ENCODE results near the gene HEG1. TPM values are rescaled to one million over a fixed set of nuclear protein-coding genes. Genes with fewer than 3 reads are reported as not detected.

Gene HEG1
- total RNA-seq, 1 experiment from 2014 or later: 1.2 TPM

DNA sequence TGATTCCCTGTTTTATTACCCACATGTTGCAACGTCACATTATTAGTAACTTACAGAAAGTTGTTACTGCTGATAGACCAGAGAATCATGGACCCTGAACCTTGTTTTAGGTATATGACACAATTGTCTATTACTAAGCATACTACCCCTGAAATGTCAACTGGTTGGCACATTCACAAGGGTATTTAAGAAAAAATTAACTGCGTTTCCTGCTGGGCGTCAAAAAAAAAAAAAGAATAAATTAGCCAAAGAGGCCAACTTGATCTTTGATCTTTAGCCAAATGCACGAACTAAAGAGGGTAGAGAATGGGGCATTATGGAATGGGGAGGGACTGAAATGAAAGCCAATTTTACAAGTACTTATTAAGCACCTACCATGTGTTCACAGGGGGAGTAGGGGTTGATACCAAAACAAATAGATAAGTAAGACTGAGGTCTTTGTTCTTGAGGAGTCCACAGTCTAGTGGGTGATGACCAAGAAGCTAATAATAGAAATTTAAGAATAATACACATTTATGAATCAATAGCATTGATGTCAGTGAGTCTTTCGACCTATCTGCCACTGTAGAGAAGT lies 103.4 kb downstream of the HEG1 start:
- Histone ChIP-seq H3K9me3 (ENCODE audit: low read length) (no peaks in the 10 kb centered on the region), H3K4me1 (ENCODE audit: insufficient read depth, low read length) (peaks cover 8% of the 10 kb centered on the region; the same call in 1 of the 2 replicates), H3K4me3 (ENCODE audit: low read length) (no peak overlapping the region), H3K9ac (ENCODE audit: low read length) (no peak overlapping the region), H3K27ac (ENCODE audit: low read length) (peak overlapping the region; percentile 62), H3K36me3 (ENCODE audit: low read depth, low read length) (no peaks in the 10 kb centered on the region), H3K9me2 (replicated peaks; ENCODE audit: low read length) (no peaks in the 10 kb centered on the region), H3K79me2 (ENCODE audit: low read length) (no peaks in the 10 kb centered on the region), H4K20me1 (ENCODE audit: low read length) (no peaks in the 10 kb centered on the region), H3K27me3 (ENCODE audit: low read length) (no peaks in the 10 kb centered on the region), H3F3A (ENCODE audit: low read length, unreplicated experiment) (no peaks in the 10 kb centered on the region), H2AFZ (ENCODE audit: low read length) (peak overlapping the region; percentile 0; the same call in 1 of the 2 replicates), H3K4me2 (ENCODE audit: low read length) (peak overlapping the region; percentile 14; the same call in 1 of the 2 replicates)
- ChIA-PET CTCF (no interaction called here), POLR2A (ENCODE audit: unreplicated experiment) (no interaction called here)
- BruUV-seq (replicated peaks): no TSS peak
- no peak for DNase-seq
- TF ChIP-seq, protein P1, sequence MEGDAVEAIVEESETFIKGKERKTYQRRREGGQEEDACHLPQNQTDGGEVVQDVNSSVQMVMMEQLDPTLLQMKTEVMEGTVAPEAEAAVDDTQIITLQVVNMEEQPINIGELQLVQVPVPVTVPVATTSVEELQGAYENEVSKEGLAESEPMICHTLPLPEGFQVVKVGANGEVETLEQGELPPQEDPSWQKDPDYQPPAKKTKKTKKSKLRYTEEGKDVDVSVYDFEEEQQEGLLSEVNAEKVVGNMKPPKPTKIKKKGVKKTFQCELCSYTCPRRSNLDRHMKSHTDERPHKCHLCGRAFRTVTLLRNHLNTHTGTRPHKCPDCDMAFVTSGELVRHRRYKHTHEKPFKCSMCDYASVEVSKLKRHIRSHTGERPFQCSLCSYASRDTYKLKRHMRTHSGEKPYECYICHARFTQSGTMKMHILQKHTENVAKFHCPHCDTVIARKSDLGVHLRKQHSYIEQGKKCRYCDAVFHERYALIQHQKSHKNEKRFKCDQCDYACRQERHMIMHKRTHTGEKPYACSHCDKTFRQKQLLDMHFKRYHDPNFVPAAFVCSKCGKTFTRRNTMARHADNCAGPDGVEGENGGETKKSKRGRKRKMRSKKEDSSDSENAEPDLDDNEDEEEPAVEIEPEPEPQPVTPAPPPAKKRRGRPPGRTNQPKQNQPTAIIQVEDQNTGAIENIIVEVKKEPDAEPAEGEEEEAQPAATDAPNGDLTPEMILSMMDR (conservative IDR thresholded peaks at IDR 0.05; ENCODE audit: low read depth, low read length): no peak
- TF ChIP-seq EZH2phosphoT487 (IDR thresholded peaks at IDR 0.05; ENCODE audit: borderline replicate concordance, low read length) (no peak), EZH2 (IDR thresholded peaks at IDR 0.05; ENCODE audit: low read length, unreplicated experiment) (no peak)
- no peak for ATAC-seq
- intact Hi-C loops (cut with micrococcal nuclease): no loop called here

DNA sequence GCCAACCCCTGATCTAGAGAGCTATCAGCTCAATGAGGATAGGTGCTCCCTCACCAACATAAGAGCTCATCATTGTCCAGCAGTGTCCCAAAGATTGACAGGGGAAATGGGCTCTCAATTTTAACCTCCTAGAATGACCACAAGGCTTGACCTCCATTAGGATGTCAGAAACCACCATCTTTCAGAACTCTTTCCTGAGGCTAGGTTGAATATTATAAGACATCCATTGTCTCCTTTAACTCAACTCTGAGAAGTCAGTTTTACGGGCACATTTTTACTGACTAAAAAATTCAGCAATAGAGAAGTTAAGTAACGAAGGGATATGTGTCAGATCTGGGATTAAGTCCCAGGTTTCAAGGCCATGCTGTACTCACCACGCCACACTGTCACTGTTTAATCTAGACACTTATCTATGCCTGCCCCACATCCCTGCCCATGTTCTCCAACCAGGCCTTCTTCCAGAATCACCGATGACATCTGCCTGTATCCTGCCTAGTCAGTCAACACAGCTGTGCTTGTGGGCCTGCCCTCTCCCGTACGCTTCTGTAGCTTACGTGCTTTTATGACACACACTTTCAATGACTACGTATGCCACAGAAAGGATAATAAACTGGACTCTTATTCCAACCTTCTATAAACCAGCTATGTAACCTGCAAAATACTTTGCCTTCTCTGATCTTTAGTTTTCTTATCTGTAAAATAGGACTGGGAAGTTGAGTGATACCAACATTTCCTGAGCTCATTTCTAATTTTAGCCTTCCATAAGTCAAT lies 104.1 kb downstream of the HEG1 start:
- H3K27ac ChIP-seq (ENCODE audit: low read length): peak overlapping the region; percentile 78
- intact Hi-C loops (cut with micrococcal nuclease): no loop called here
- H3K36me3 ChIP-seq (ENCODE audit: low read depth, low read length): no peaks in the 10 kb centered on the region
- peak overlapping the region; percentile 0; the same call in 1 of the 2 replicates for H2AFZ ChIP-seq (ENCODE audit: low read length)
- H3K9me2 ChIP-seq (replicated peaks; ENCODE audit: low read length): no peaks in the 10 kb centered on the region
- peak overlapping the region; percentile 14; the same call in 1 of the 2 replicates for H3K4me2 ChIP-seq (ENCODE audit: low read length)
- TF ChIP-seq EZH2 (IDR thresholded peaks at IDR 0.05; ENCODE audit: low read length, unreplicated experiment) (no peak), EZH2phosphoT487 (IDR thresholded peaks at IDR 0.05; ENCODE audit: borderline replicate concordance, low read length) (no peak)
- TF ChIP-seq, protein P1 (conservative IDR thresholded peaks at IDR 0.05; ENCODE audit: low read depth, low read length): no peak
- H3K79me2 ChIP-seq (ENCODE audit: low read length): no peaks in the 10 kb centered on the region
- POLR2A ChIA-PET (ENCODE audit: unreplicated experiment): no interaction called here
- CTCF ChIA-PET: interaction anchor here (0.7 to 0.8 kb wide), 2 partner anchors 16 to 192 kb away, joined by 5 to 6 read pairs; no protein-coding TSS in a partner anchor
- BruUV-seq (replicated peaks): no TSS peak
- H3K9ac ChIP-seq (ENCODE audit: low read length): no peak overlapping the region
- peaks cover 8% of the 10 kb centered on the region; the same call in 1 of the 2 replicates for H3K4me1 ChIP-seq (ENCODE audit: insufficient read depth, low read length)
- no peaks in the 10 kb centered on the region for H4K20me1 ChIP-seq (ENCODE audit: low read length)
- no peaks in the 10 kb centered on the region for H3F3A ChIP-seq (ENCODE audit: low read length, unreplicated experiment)
- DNase-seq (peak; percentile 60), ATAC-seq (peak; percentile 74)
- no peaks in the 10 kb centered on the region for H3K27me3 ChIP-seq (ENCODE audit: low read length)
- no peaks in the 10 kb centered on the region for H3K9me3 ChIP-seq (ENCODE audit: low read length)
- no peak overlapping the region for H3K4me3 ChIP-seq (ENCODE audit: low read length)

DNA sequence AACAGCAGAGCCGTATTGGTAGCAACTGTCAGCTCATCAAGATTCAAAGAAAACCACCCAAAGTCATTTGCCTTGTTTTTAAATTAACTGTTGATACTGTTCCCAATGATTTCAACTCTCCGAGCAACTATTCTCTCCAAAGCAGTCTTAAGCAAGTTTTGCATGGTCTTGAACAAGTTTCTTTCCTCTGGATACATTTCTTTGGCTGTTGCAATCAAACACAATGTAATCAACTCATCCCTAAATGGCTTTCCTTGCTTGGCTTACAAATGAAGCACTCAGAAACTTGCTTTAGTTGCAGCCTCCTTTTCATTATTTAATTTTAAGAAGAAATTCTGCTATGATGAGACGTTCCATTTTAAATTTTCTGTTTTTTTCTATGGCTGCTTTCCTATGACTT lies 105.8 kb downstream of the HEG1 start:
- Histone ChIP-seq H3K36me3 (ENCODE audit: low read depth, low read length) (no peaks in the 10 kb centered on the region), H4K20me1 (ENCODE audit: low read length) (no peaks in the 10 kb centered on the region), H3K9me3 (ENCODE audit: low read length) (no peaks in the 10 kb centered on the region), H3K79me2 (ENCODE audit: low read length) (no peaks in the 10 kb centered on the region), H3K4me3 (ENCODE audit: low read length) (no peak overlapping the region), H3K4me1 (ENCODE audit: insufficient read depth, low read length) (peaks cover 8% of the 10 kb centered on the region; the same call in 1 of the 2 replicates), H3K9ac (ENCODE audit: low read length) (no peak overlapping the region), H3K4me2 (ENCODE audit: low read length) (no peak overlapping the region), H3K27me3 (ENCODE audit: low read length) (no peaks in the 10 kb centered on the region), H3F3A (ENCODE audit: low read length, unreplicated experiment) (no peaks in the 10 kb centered on the region), H3K9me2 (replicated peaks; ENCODE audit: low read length) (no peaks in the 10 kb centered on the region), H2AFZ (ENCODE audit: low read length) (no peak overlapping the region), H3K27ac (ENCODE audit: low read length) (no peak overlapping the region)
- ChIA-PET POLR2A (ENCODE audit: unreplicated experiment) (no interaction called here), CTCF (no interaction called here)
- ATAC-seq: no peak
- TF ChIP-seq, protein P1 (conservative IDR thresholded peaks at IDR 0.05; ENCODE audit: low read depth, low read length): no peak
- TF ChIP-seq EZH2 (IDR thresholded peaks at IDR 0.05; ENCODE audit: low read length, unreplicated experiment) (no peak), EZH2phosphoT487 (IDR thresholded peaks at IDR 0.05; ENCODE audit: borderline replicate concordance, low read length) (no peak)
- intact Hi-C loops (cut with micrococcal nuclease): no loop called here
- BruUV-seq (replicated peaks): no TSS peak
- DNase-seq: no peak
